ENCODE measurements around the gene EVC.
"Not testable (repeated sequence)": the region's sequence is repeated elsewhere in the genome, so short reads cannot be mapped to it uniquely, and the experiment has no call there.

EVC gene

GRCh38 chr4:5852523-5853202, 141.7 kb downstream of the EVC start:
- no peak overlapping the region for H2AFZ ChIP-seq (ENCODE audit: low read depth, low read length)
- H3K36me3 ChIP-seq (replicated peaks; ENCODE audit: low read depth, low read length), result no peaks in the 10 kb centered on the region
- no peak overlapping the region for H3K9ac ChIP-seq (ENCODE audit: low read length)
- H4K20me1 ChIP-seq (ENCODE audit: insufficient read depth, low read length), result no peaks in the 10 kb centered on the region
- no peaks in the 10 kb centered on the region for H3K79me2 ChIP-seq (ENCODE audit: low read length)
- H3K27ac ChIP-seq (ENCODE audit: low read length), result no peak overlapping the region
- H3K9me3 ChIP-seq (ENCODE audit: insufficient read depth, low read length), result no peaks in the 10 kb centered on the region
- no peak overlapping the region for H3K4me3 ChIP-seq (ENCODE audit: low read length)
- peaks cover under 1% of the 10 kb centered on the region; the same call in 1 of the 2 replicates for H3K27me3 ChIP-seq (ENCODE audit: low read depth, low read length)
- H3K4me2 ChIP-seq (ENCODE audit: low read length), result no peak overlapping the region
- TF ChIP-seq EZH2phosphoT487 (IDR thresholded peaks at IDR 0.05; ENCODE audit: low read depth), result no peak
- TF ChIP-seq CTCF (IDR thresholded peaks at IDR 0.05; ENCODE audit: low read depth, low read length), result no peak
- no peaks in the 10 kb centered on the region for H3K4me1 ChIP-seq (ENCODE audit: low read length)

- no peak overlapping the region for H3K4me2 ChIP-seq (ENCODE audit: low read length)
- no peak overlapping the region for H3K27ac ChIP-seq (ENCODE audit: low read length)
- TF ChIP-seq CTCF (IDR thresholded peaks at IDR 0.05; ENCODE audit: low read depth, low read length), result no peak
- no peak for TF ChIP-seq EZH2phosphoT487 (IDR thresholded peaks at IDR 0.05; ENCODE audit: low read depth)
- H3K4me1 ChIP-seq (ENCODE audit: low read length), result no peaks in the 10 kb centered on the region
- no peak overlapping the region for H3K9ac ChIP-seq (ENCODE audit: low read length)
- H3K4me3 ChIP-seq (ENCODE audit: low read length), result no peak overlapping the region
- no peak overlapping the region for H2AFZ ChIP-seq (ENCODE audit: low read depth, low read length)
- H3K79me2 ChIP-seq (ENCODE audit: low read length), result no peaks in the 10 kb centered on the region
- H3K27me3 ChIP-seq (ENCODE audit: low read depth, low read length), result no peaks in the 10 kb centered on the region
- H3K9me3 ChIP-seq (ENCODE audit: insufficient read depth, low read length), result no peaks in the 10 kb centered on the region
- no peaks in the 10 kb centered on the region for H3K36me3 ChIP-seq (replicated peaks; ENCODE audit: low read depth, low read length)
- no peaks in the 10 kb centered on the region for H4K20me1 ChIP-seq (ENCODE audit: insufficient read depth, low read length)
Observed at GRCh38 chr4:5854929-5855328, 143.9 kb downstream of the EVC start.

DNA sequence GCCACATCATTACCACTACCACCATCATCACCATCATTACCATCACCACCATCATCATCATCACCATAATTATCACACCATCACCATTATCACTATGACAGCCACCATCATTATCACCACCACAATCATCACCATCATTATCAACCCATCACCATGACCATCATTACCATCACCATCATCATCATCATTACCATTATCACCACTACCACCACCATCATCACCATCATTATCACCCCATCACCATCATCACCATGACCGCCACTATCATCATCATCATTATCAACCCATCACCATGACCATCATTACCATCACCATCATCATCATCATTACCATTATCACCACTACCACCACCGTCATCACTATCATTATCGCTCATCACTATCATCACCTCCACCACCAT, 145.4 kb downstream of the EVC start:
- H3K4me3 ChIP-seq (ENCODE audit: low read length); H3K79me2 ChIP-seq (ENCODE audit: low read length); H3K36me3 ChIP-seq (replicated peaks; ENCODE audit: low read depth, low read length); H2AFZ ChIP-seq (ENCODE audit: low read depth, low read length); H3K27me3 ChIP-seq (ENCODE audit: low read depth, low read length); H3K27ac ChIP-seq (ENCODE audit: low read length); H3K4me1 ChIP-seq (ENCODE audit: low read length); H3K4me2 ChIP-seq (ENCODE audit: low read length); H4K20me1 ChIP-seq (ENCODE audit: insufficient read depth, low read length); H3K9me3 ChIP-seq (ENCODE audit: insufficient read depth, low read length); H3K9ac ChIP-seq (ENCODE audit: low read length): not testable (repeated sequence)

GRCh38 chr4:5857199-5857598, 146.2 kb downstream of the EVC start:
- H3K4me2 ChIP-seq (ENCODE audit: low read length), result no peak overlapping the region
- H3K36me3 ChIP-seq (replicated peaks; ENCODE audit: low read depth, low read length), result no peaks in the 10 kb centered on the region
- H3K9ac ChIP-seq (ENCODE audit: low read length), result no peak overlapping the region
- H3K79me2 ChIP-seq (ENCODE audit: low read length), result no peaks in the 10 kb centered on the region
- H4K20me1 ChIP-seq (ENCODE audit: insufficient read depth, low read length), result no peaks in the 10 kb centered on the region
- no peak overlapping the region for H3K27ac ChIP-seq (ENCODE audit: low read length)
- no peaks in the 10 kb centered on the region for H3K4me1 ChIP-seq (ENCODE audit: low read length)
- TF ChIP-seq EZH2phosphoT487 (IDR thresholded peaks at IDR 0.05; ENCODE audit: low read depth), result no peak
- TF ChIP-seq CTCF (IDR thresholded peaks at IDR 0.05; ENCODE audit: low read depth, low read length), result no peak
- H3K9me3 ChIP-seq (ENCODE audit: insufficient read depth, low read length), result no peaks in the 10 kb centered on the region
- H3K27me3 ChIP-seq (ENCODE audit: low read depth, low read length), result peaks cover under 1% of the 10 kb centered on the region; the same call in 1 of the 2 replicates
- no peak overlapping the region for H2AFZ ChIP-seq (ENCODE audit: low read depth, low read length)
- H3K4me3 ChIP-seq (ENCODE audit: low read length), result no peak overlapping the region

Measured in OCI-LY3 (cell line).